Measurements from ENCODE around the gene WDR37. TPM values are rescaled to one million over a fixed set of nuclear protein-coding genes. Genes with fewer than 3 reads are reported as not detected.

WDR37 gene
- total and polyA plus RNA-seq, 12 donors: 6.8 to 36.5 (median 31.4) TPM

GRCh38 chr10:1123972-1124371 is 67.8 kb downstream of the WDR37 start:
- intact Hi-C loops (cut with DNase I): no loop called here
- H3K4me1 ChIP-seq: peaks cover 0 to 14% (median 6%) of the 10 kb centered on the region in 9 donors
- ATAC-seq: no peak
- no peaks in the 10 kb centered on the region for H3K27me3 ChIP-seq
- H3K27ac ChIP-seq: no peak overlapping the region
- DNase-seq: no peak
- no peak for TF ChIP-seq CTCF (IDR thresholded peaks at IDR 0.05)
- WGBS, 2 donors: 95 to 97% methylated on average over 12 of the region's 12 CpGs
- peaks cover 0 to 100% (median 55%) of the 10 kb centered on the region in 9 donors for H3K36me3 ChIP-seq
- no peaks in the 10 kb centered on the region for H3K9me3 ChIP-seq
- no peak overlapping the region for H3K4me3 ChIP-seq

- Histone ChIP-seq H3K4me1 (peaks cover 0 to 9% (median 0%) of the 10 kb centered on the region in 9 donors), H3K9me3 (no peaks in the 10 kb centered on the region), H3K4me3 (no peak overlapping the region), H3K27me3 (no peaks in the 10 kb centered on the region), H3K27ac (no peak overlapping the region), H3K36me3 (peaks cover 0 to 100% (median 59%) of the 10 kb centered on the region in 9 donors)
- ATAC-seq: no peak
- DNase-seq: no peak
- WGBS, 2 donors: 96 to 98% methylated on average over 11 of the region's 11 CpGs
- no peak for TF ChIP-seq CTCF (IDR thresholded peaks at IDR 0.05)
- intact Hi-C loops (cut with DNase I): no loop called here
These were observed 68.6 kb downstream of the WDR37 start for GRCh38 chr10:1124796-1125195.

GRCh38 chr10:1126461-1126860 is 70.3 kb downstream of the WDR37 start:
- WGBS, 2 donors: 92 to 96% methylated on average over 13 of the region's 13 CpGs

GRCh38 chr10:1127629-1128028 is 71.4 kb downstream of the WDR37 start:
- H3K27me3 ChIP-seq: no peaks in the 10 kb centered on the region
- no peak overlapping the region for H3K4me3 ChIP-seq
- H3K9me3 ChIP-seq: no peaks in the 10 kb centered on the region
- H3K36me3 ChIP-seq: peaks cover 0 to 99% (median 55%) of the 10 kb centered on the region in 9 donors
- no peak for TF ChIP-seq CTCF (IDR thresholded peaks at IDR 0.05)
- peak in 1 of 8 donors; percentile 18 for ATAC-seq
- intact Hi-C loops (cut with DNase I): no loop called here
- no peak for DNase-seq
- H3K27ac ChIP-seq: no peak overlapping the region
- peaks cover 0 to 7% (median 0%) of the 10 kb centered on the region in 9 donors for H3K4me1 ChIP-seq
- 87 to 91% methylated on average over 15 of the region's 15 CpGs for WGBS, 2 donors

More at GRCh38 chr10:1126461-1126860, 70.3 kb downstream of the WDR37 start:
- peaks cover 0 to 9% (median 0%) of the 10 kb centered on the region in 9 donors for H3K4me1 ChIP-seq
- intact Hi-C loops (cut with DNase I): no loop called here
- peaks cover 0 to 100% (median 65%) of the 10 kb centered on the region in 9 donors for H3K36me3 ChIP-seq
- no peaks in the 10 kb centered on the region for H3K9me3 ChIP-seq
- ATAC-seq (no peak), DNase-seq (no peak)
- no peak overlapping the region for H3K4me3 ChIP-seq
- H3K27ac ChIP-seq: no peak overlapping the region
- TF ChIP-seq CTCF (IDR thresholded peaks at IDR 0.05): no peak
- no peaks in the 10 kb centered on the region for H3K27me3 ChIP-seq
